Measurements from ENCODE around the gene TBX1.

DNA sequence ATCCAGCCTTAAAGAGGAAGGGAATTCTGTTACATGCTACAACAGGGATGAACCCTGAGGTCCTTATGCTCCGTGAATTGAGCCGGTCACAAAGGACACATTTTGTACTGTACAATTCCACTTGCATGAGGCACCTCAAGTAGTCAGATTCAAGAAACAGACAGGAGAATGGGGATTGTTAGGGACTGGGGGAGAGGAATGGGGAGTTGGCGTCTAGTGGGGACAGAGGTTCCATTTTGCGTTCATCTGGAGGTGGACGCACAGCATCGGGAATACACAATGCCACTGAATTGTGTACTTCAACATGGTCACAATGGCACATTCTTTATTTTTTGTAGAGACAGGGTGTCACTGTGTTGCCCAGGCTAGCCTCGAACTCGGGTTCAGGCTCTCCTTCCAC, 14.1 kb downstream of the TBX1 start:
- no peak for TF ChIP-seq NFATC3 (CRISPR knock-in tag; IDR thresholded peaks at IDR 0.05)
- TF ChIP-seq KAT2B (IDR thresholded peaks at IDR 0.05; ENCODE audit: borderline replicate concordance, low read depth, low read length), result no peak
- TF ChIP-seq, protein P1, sequence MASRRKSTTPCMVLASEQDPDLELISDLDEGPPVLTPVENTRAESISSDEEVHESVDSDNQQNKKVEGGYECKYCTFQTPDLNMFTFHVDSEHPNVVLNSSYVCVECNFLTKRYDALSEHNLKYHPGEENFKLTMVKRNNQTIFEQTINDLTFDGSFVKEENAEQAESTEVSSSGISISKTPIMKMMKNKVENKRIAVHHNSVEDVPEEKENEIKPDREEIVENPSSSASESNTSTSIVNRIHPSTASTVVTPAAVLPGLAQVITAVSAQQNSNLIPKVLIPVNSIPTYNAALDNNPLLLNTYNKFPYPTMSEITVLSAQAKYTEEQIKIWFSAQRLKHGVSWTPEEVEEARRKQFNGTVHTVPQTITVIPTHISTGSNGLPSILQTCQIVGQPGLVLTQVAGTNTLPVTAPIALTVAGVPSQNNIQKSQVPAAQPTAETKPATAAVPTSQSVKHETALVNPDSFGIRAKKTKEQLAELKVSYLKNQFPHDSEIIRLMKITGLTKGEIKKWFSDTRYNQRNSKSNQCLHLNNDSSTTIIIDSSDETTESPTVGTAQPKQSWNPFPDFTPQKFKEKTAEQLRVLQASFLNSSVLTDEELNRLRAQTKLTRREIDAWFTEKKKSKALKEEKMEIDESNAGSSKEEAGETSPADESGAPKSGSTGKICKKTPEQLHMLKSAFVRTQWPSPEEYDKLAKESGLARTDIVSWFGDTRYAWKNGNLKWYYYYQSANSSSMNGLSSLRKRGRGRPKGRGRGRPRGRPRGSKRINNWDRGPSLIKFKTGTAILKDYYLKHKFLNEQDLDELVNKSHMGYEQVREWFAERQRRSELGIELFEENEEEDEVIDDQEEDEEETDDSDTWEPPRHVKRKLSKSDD (CRISPR knock-in tag; IDR thresholded peaks at IDR 0.05; ENCODE audit: low read depth), result no peak
- no peak for TF ChIP-seq ZFP36 (IDR thresholded peaks at IDR 0.05; ENCODE audit: borderline replicate concordance, low read depth, low read length, partially characterized antibody)
- no peak for TF ChIP-seq ZNF354B (CRISPR knock-in tag; IDR thresholded peaks at IDR 0.05)
- no peak for TF ChIP-seq GATAD2A (CRISPR knock-in tag; IDR thresholded peaks at IDR 0.05)
